Urothelium cell line (cell line): ENCODE data around the gene ZFYVE1.
A peak's percentile ranks its signal among the peaks of the same experiment; 100 is the strongest.
"Not testable (repeated sequence)": the region's sequence is repeated elsewhere in the genome, so short reads cannot be mapped to it uniquely, and the experiment has no call there.

ENCODE experiments used
- DNase-seq: peaks from one replicate; pipeline ENCODE4 v3.0.0; 2011; ENCODE audit warnings: low spot score, mixed read lengths
- FAIRE-seq: peaks from 2 replicates; lab custom pipeline; 2011; peaks lifted over from hg19 to GRCh38; lab: Jason Lieb, UNC

ZFYVE1 gene

DNA sequence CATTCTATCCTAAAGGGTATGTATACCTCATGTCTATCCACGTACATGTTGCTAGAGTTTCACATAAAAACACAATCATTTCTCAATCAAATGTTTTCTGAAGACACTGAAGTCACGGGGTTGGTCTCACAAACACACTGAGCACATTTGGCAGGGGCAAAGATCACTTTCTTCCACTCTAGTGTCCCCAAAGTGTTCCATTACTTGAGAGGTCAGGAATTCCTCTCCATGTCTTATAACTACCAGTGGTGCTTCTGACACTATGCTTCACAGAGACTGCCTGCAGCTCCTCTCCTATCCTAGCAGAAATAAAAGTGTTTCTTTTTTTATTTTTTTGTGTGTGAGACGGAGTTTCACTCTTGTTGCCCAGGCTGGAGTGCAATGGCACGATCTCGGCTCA is 19.1 kb downstream of the ZFYVE1 start:
- DNase-seq = no peak
- FAIRE-seq = no peak

- not testable (repeated sequence) for DNase-seq
Measured at GRCh38 chr14:73004641-73005040, 22.3 kb downstream of the ZFYVE1 start.

DNA sequence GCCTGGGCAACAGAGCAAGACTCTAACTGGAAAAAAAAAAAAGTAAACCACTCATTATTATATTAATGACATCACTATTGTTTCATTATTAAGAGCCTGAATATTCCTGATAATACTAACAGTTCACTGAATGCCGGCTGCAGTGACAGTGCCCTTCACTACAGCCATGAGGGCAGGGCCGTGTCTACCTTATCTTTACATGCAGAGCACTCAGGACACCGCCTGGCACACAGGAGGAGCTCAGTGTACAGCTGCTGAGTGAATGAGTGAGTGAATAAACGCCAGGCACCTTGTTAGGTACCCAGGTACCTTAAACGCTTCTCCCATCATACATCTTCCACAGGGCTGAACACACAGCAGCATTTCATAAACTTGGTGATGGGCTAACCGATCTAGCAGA is 23.2 kb downstream of the ZFYVE1 start:
- no peak for DNase-seq
- peak; percentile 86 for FAIRE-seq

More at GRCh38 chr14:73004641-73005040, 22.3 kb downstream of the ZFYVE1 start:
- FAIRE-seq = peak; percentile 79

DNA sequence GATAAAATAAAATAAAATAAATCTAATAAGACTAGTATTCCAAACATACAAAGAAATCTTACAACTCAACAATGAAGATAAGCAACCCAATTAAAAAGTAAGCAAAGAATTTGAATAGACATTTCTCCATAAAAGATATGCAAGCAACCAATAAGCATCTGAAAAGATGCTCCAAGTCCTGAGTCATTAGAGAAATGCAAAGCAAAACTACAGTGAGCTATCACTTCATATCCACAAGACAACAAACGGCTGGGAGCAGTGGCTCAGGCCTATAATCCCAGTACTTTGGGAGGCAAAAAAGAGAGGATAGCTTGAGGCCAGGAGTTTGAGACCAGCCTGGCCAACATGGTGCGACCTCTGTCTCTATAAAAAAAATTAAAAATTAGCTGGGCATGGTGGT is 26.8 kb downstream of the ZFYVE1 start:
- no peak for FAIRE-seq
- no peak for DNase-seq

- no peak for FAIRE-seq
- no peak for DNase-seq
Measured at GRCh38 chr14:72999316-72999715, 27.6 kb downstream of the ZFYVE1 start.

DNA sequence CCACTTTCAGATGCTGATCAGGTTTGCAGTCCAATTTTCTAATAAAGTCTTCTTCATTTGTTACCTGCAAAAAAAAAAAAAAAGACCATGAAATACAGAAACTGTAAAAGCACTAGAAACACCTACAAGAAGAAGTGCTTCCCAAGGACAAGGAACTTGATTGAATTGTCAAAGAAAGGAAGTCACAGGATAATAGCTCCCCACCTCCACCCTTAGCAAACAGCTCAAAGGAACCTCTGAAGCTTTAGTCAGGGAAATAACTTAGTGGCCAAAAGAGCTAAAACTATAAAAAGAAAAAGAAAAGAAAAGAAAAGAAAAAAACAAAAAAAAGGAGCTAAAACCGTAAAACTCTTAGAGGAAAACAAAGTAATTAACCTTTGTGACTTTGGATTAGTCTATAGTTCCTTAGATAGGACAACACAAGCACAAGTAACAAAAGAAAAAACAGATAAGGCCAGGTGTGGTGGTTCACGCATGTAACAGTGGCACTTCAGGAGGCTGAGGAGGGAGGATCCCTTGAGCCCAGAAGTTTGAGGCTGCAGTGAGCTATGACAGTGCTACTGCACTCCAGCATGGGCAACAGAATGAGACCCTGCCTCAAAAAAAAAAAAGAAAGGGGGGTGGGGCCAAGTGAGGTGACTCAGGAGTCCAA is 28.5 kb downstream of the ZFYVE1 start:
- no peak for FAIRE-seq

GRCh38 chr14:72996916-72997315 is 30.0 kb downstream of the ZFYVE1 start:
- DNase-seq (no peak), FAIRE-seq (no peak)

More for the DNA sequence above, 28.5 kb downstream of the ZFYVE1 start:
- no peak for DNase-seq

GRCh38 chr14:72990171-72990570 is 36.7 kb downstream of the ZFYVE1 start:
- FAIRE-seq (no peak), DNase-seq (no peak)

DNA sequence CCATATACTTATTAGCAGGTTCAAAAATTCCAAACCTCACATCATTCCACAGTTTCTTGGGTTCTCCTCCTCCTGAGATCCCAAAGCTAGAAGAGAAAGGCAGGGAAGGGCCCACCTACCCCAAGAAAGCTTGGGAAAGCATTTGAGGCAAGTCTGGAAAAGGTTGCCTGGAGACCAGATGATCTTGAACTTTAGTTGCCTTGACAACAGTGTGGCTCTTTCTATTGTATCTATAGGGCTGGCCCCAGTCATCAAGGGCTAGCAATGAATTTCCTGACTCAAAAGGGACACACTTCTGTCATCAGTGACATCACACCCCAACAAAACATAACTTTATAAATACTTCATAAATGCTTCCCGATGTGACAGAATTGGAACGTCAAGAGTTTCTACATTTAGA is 40.0 kb downstream of the ZFYVE1 start:
- no peak for DNase-seq
- FAIRE-seq = no peak

DNA sequence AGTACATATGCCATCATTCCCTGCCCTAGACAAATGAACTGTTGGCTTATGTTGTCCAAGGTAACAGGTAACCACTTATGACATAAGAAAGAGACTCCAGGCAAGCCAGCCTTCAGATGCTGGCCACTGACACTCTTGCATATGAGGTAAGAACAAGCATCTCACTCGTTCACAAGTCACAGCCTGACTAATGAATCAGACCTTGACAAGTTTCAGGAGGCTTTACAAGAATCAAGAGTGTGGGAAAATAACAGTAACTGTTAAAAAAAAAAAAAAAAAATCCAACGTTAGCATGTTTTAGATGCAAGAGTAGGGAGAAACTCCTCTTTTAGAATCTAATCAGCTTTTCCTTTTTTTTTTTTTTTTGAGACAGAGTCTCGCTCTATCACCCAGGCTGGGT is 40.7 kb downstream of the ZFYVE1 start:
- DNase-seq (no peak), FAIRE-seq (no peak)

- DNase-seq (no peak), FAIRE-seq (no peak)
Measured at GRCh38 chr14:72982146-72982708, 44.7 kb downstream of the ZFYVE1 start.

GRCh38 chr14:72980863-72981262 is 46.0 kb downstream of the ZFYVE1 start:
- DNase-seq (no peak), FAIRE-seq (peak; percentile 42)

GRCh38 chr14:72978856-72979255 is 48.0 kb downstream of the ZFYVE1 start:
- FAIRE-seq = peak; percentile 32

GRCh38 chr14:72975770-72976169 is 51.1 kb downstream of the ZFYVE1 start:
- FAIRE-seq = no peak
- DNase-seq = no peak

More at GRCh38 chr14:72978856-72979255, 48.0 kb downstream of the ZFYVE1 start:
- no peak for DNase-seq

DNA sequence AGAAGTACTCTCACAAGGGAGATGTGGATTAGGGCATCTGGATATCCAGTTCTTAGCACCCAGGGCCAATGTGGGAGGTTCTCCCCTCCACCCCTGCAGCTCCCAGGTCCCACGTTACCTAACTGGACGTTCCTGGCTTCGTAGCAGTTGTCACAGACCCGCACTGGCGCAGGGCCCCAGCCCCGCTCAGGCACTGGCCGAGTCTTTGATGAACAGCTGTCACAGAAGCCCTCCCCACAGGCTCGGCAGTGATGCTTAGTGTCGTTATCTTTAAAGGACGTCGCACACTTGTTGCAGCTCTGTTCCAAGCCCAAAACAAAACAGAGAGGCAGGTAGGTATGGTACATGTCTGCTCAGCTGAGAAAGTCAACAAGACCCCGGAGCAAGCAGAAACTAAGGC is 52.2 kb downstream of the ZFYVE1 start:
- no peak for DNase-seq
- FAIRE-seq = no peak

GRCh38 chr14:72970824-72971434 is 56.0 kb downstream of the ZFYVE1 start:
- FAIRE-seq (peak; percentile 46), DNase-seq (no peak)

GRCh38 chr14:72970058-72970630 is 56.8 kb downstream of the ZFYVE1 start:
- DNase-seq (no peak), FAIRE-seq (peak; percentile 86)

DNA sequence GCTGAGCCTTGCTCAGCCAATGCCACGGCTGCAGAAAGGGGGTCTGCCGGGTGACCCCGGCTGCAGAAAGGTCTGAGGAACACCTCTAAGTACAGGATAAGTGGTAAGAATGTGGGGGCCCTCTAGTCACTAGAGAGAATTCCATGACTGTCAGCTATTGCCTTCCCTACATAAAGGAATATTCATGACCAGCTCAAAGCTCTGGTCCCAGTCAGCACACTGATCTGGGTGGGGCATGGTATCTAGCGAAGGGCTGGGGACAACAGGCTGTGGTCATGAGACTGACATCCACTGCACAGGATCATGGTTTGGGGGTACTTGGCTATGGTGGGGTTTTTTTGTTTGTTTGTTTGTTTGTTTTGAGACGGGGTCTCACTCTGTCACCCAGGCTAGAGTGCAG is 58.6 kb downstream of the ZFYVE1 start:
- peak; percentile 5 for FAIRE-seq

DNA sequence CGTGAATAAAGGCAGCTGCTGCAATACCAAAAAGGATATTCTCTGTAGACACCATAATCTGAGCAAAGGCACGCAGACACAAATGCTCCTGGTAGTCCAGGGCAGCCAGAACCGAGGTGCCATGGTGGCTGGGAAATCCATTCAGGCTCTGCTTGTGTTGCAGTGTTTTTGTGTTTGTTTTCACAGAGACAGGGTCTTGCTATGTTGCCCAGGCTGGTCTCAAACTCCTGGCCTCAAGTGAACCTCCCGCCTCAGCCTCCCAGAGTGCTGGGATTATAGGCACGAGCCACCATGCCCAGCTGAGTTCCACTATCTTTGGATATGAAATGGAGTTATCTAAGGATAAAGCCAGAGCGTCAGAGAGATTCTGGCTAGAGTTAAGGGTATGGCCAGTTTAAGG is 60.9 kb downstream of the ZFYVE1 start:
- no peak for DNase-seq
- FAIRE-seq = peak; percentile 72

More for the DNA sequence above, 58.6 kb downstream of the ZFYVE1 start:
- DNase-seq = no peak

DNA sequence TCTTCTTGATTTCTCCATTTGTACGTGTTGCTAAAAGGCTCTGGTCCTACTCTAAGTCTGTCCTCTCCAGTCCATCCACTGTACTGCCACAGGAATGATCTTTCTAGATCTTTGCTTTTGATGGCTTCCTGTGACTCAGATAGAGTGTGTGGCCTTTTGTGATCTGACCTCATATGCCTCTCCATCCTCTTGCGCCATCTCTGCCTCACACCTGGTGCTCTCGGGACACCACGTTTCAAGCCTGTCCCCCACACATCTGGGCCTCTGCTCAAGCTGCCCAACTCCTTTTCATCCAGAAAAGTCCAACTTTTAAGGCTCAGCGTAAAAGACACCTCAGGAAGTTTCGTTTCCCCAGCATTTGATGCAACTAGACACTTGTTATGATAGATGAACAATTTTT is 61.7 kb downstream of the ZFYVE1 start:
- DNase-seq (no peak), FAIRE-seq (peak; percentile 63)

- peak; percentile 73 for DNase-seq
- FAIRE-seq = no peak
Measured at GRCh38 chr14:72962829-72963312, 64.0 kb downstream of the ZFYVE1 start.

- DNase-seq = not testable (repeated sequence)
Measured at GRCh38 chr14:72962336-72962754, 64.6 kb downstream of the ZFYVE1 start.

More at GRCh38 chr14:72962336-72962754, 64.6 kb downstream of the ZFYVE1 start:
- FAIRE-seq = not testable (repeated sequence)
